Osteocyte (in vitro differentiated cells): ENCODE measurements around the gene CELSR2. TPM values are rescaled to one million over a fixed set of nuclear protein-coding genes. Genes with fewer than 3 reads are reported as not detected.

Source experiments
- DNase-seq: peaks from one replicate; pipeline ENCODE4 v3.0.0; 2021; ENCODE audit warnings: mixed read lengths; ENCODE audit not compliant: unreplicated experiment; ENCODE audit errors: extremely low spot score
- H3K27ac Mint-ChIP-seq: one replicate; pipeline ENCODE4 v1.8.0; 2021; ENCODE audit warnings: mild to moderate bottlenecking, mixed read lengths; ENCODE audit not compliant: unreplicated experiment
- H3K27me3 Mint-ChIP-seq: one replicate; pipeline ENCODE4 v1.8.0; 2021; ENCODE audit warnings: mixed read lengths; ENCODE audit not compliant: unreplicated experiment
- H3K36me3 Mint-ChIP-seq: one replicate; pipeline ENCODE4 v1.8.0; 2021; ENCODE audit warnings: mixed read lengths; ENCODE audit not compliant: unreplicated experiment
- H3K4me1 Mint-ChIP-seq: one replicate; pipeline ENCODE4 v1.8.0; 2021; ENCODE audit warnings: mixed read lengths; ENCODE audit not compliant: unreplicated experiment
- H3K4me3 Mint-ChIP-seq: one replicate; pipeline ENCODE4 v1.8.0; 2021; ENCODE audit warnings: mild to moderate bottlenecking, moderate library complexity, mixed read lengths; ENCODE audit not compliant: unreplicated experiment
- H3K9me3 Mint-ChIP-seq: one replicate; pipeline ENCODE4 v1.8.0; 2021; ENCODE audit warnings: mixed read lengths; ENCODE audit not compliant: unreplicated experiment
- CTCF ChIP-seq: fragments of 200-600 bp; sonication (generic); IDR thresholded peaks from 2 replicates; pipeline ENCODE4 v1.5.0; 2021; ENCODE audit warnings: antibody characterized with exemption, mild to moderate bottlenecking, moderate library complexity
- total RNA-seq: library from RNA; stranded (reverse); gene quantifications from 2 replicates; pipeline ENCODE4 v1.2.1, GENCODE V29; 2021

The CELSR2 gene
- total RNA-seq, 1 donor from 2014 or later = 10.3 TPM

GRCh38 chr1:109290998-109291397 is 41.7 kb downstream of the CELSR2 start:
- Mint-ChIP-seq H3K9me3 (no peaks in the 10 kb centered on the region), H3K36me3 (no peaks in the 10 kb centered on the region), H3K4me1 (no peaks in the 10 kb centered on the region), H3K4me3 (no peak overlapping the region), H3K27me3 (peaks cover 2% of the 10 kb centered on the region), H3K27ac (no peak overlapping the region)
- no peak for DNase-seq
- no peak for TF ChIP-seq CTCF

DNA sequence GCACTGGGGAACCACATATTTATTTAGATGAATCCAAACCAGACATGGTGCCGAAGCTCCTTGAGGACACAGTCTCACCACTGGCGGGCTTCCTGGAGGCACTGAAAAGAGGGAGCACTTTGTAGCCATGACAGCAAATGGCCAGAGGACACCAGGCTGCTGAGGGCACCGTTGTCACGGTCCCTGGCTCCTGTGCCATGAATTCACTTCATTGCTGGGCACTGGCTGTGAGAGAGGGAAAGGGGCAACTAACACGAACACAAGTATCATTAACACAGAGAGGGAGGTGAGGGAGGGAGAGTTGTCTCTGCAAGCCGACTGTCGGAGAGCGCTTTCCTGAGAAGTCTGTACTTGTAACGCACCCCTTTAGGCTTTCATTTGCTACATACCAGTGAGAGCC is 43.0 kb downstream of the CELSR2 start:
- no peak for DNase-seq
- Mint-ChIP-seq H3K4me1 (no peaks in the 10 kb centered on the region), H3K27ac (no peak overlapping the region), H3K4me3 (no peak overlapping the region), H3K36me3 (no peaks in the 10 kb centered on the region), H3K9me3 (no peaks in the 10 kb centered on the region), H3K27me3 (peaks cover 2% of the 10 kb centered on the region)
- no peak for TF ChIP-seq CTCF

GRCh38 chr1:109293026-109293425 is 43.7 kb downstream of the CELSR2 start:
- TF ChIP-seq CTCF = no peak
- Mint-ChIP-seq H3K9me3 (no peaks in the 10 kb centered on the region), H3K4me1 (peaks cover 1% of the 10 kb centered on the region)

DNA sequence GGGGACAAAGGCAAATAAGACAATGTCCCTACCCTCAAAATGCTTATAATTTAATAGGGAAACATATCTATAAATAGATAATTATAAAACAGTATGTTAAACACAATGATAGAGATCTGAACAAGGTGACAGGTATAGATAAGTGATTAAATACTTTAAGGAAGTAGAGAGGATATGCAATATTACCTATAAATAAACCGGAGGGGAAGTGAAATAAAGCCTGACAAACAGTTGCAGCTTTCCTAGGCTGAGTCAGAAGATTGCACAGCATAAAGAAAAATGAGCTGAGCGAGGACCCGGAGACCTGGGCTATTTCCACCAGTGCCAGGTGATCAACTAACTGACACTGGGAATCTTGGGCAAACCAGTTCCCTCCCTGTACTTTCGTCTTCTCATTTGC is 45.1 kb downstream of the CELSR2 start:
- Mint-ChIP-seq H3K4me1 (peaks cover 15% of the 10 kb centered on the region), H3K36me3 (no peaks in the 10 kb centered on the region), H3K4me3 (no peak overlapping the region), H3K27ac (no peak overlapping the region), H3K9me3 (no peaks in the 10 kb centered on the region), H3K27me3 (peaks cover 2% of the 10 kb centered on the region)
- no peak for DNase-seq
- no peak for TF ChIP-seq CTCF

More at GRCh38 chr1:109293026-109293425, 43.7 kb downstream of the CELSR2 start:
- Mint-ChIP-seq H3K27me3 (peaks cover 2% of the 10 kb centered on the region), H3K36me3 (no peaks in the 10 kb centered on the region), H3K4me3 (no peak overlapping the region), H3K27ac (no peak overlapping the region)
- DNase-seq = no peak

DNA sequence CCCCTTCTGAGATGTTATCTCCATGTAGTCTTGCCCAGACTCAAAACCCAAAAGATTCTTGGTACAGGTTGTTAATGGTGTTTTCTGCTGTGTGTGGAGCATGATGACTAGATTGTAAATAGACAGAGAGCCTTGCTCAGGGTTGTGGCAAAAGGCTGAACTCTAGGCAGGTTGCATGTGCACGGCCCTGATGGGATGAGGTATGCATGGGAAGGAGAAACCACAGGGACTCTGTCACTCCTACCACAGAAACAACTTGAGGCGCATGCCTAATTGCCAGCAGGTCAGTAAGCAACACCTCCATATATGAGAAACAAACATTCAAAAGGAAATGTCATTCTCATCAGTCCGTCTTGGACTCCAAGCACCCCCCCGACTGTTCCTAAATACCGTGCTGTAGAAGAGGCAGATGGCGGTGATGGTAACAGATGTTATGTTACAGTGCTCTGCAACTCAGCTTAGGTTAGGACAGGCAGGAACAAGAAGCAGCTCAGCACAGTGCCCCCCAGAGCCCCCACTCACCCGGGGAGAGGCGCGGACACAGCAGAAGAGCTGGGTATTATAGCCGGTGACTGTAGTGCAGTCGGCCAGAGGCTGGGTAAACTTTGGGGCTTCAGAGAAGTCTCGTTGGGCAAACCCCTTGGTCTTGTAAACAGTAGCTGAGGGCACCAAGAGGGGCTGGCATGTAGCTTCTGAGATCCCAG is 46.5 kb downstream of the CELSR2 start:
- H3K9me3 Mint-ChIP-seq = no peaks in the 10 kb centered on the region
- no peak for TF ChIP-seq CTCF
- H3K4me3 Mint-ChIP-seq = no peak overlapping the region
- no peak overlapping the region for H3K27ac Mint-ChIP-seq
- peaks cover 2% of the 10 kb centered on the region for H3K27me3 Mint-ChIP-seq
- DNase-seq = no peak
- peaks cover 23% of the 10 kb centered on the region for H3K4me1 Mint-ChIP-seq
- H3K36me3 Mint-ChIP-seq = no peaks in the 10 kb centered on the region
